Measurements from ENCODE around the gene CA10. TPM values are rescaled to one million over a fixed set of nuclear protein-coding genes. Genes with fewer than 3 reads are reported as not detected.

Gene CA10
- total and polyA plus RNA-seq, 2 experiments from 2014 or later: 0.92 to 1.5 TPM

DNA sequence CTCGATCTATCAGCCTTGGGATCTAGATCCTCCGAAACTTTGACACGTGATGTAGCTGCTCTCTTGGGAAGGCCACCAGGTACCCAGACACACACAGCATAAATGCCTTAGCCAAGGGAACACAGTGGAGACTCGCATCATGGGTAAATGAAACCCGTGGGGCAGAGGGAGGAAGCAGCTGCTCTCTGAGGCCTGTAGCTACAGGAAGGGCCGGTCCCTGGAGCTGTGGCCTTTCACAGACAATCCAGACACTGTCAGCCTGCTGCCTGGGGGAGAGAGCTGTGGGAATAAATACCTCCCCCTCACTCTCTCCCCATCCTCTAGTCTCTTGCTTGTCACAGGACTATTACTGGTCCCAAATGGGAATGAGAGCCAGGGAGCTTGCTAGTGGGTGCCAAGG, 546.9 kb downstream of the CA10 start:
- no peak overlapping the region for H3K4me3 ChIP-seq
- no peak overlapping the region for H2AFZ ChIP-seq
- peaks cover 7% of the 10 kb centered on the region; the same call in 1 of the 3 replicates for H3K9me3 Mint-ChIP-seq
- ATAC-seq: no peak
- H3K4me3 Mint-ChIP-seq: no peak overlapping the region
- DNase-seq (ENCODE audit: low spot score): no peak
- no peaks in the 10 kb centered on the region for H4K20me1 ChIP-seq (replicated peaks; ENCODE audit: insufficient read depth)
- H3K36me3 Mint-ChIP-seq (ENCODE audit: low read depth): 0 out of 3 replicates have a peak, but pooled peaks cover 2% of the 10 kb centered on the region
- no peaks in the 10 kb centered on the region for H3K27me3 ChIP-seq (ENCODE audit: insufficient read depth)
- H3K27me3 Mint-ChIP-seq (ENCODE audit: insufficient read depth, low read depth, poor library complexity): peaks cover 2% of the 10 kb centered on the region
- H3K4me1 ChIP-seq (ENCODE audit: insufficient read depth): no peaks in the 10 kb centered on the region
- TF ChIP-seq JUNB (IDR thresholded peaks at IDR 0.05; ENCODE audit: unreplicated experiment): no peak
- TF ChIP-seq POLR2AphosphoS5 (IDR thresholded peaks at IDR 0.05; ENCODE audit: low read depth): no peak
- no peak for TF ChIP-seq ZNF331 (CRISPR knock-in tag; IDR thresholded peaks at IDR 0.05; ENCODE audit: low read depth)
- TF ChIP-seq, protein P1, sequence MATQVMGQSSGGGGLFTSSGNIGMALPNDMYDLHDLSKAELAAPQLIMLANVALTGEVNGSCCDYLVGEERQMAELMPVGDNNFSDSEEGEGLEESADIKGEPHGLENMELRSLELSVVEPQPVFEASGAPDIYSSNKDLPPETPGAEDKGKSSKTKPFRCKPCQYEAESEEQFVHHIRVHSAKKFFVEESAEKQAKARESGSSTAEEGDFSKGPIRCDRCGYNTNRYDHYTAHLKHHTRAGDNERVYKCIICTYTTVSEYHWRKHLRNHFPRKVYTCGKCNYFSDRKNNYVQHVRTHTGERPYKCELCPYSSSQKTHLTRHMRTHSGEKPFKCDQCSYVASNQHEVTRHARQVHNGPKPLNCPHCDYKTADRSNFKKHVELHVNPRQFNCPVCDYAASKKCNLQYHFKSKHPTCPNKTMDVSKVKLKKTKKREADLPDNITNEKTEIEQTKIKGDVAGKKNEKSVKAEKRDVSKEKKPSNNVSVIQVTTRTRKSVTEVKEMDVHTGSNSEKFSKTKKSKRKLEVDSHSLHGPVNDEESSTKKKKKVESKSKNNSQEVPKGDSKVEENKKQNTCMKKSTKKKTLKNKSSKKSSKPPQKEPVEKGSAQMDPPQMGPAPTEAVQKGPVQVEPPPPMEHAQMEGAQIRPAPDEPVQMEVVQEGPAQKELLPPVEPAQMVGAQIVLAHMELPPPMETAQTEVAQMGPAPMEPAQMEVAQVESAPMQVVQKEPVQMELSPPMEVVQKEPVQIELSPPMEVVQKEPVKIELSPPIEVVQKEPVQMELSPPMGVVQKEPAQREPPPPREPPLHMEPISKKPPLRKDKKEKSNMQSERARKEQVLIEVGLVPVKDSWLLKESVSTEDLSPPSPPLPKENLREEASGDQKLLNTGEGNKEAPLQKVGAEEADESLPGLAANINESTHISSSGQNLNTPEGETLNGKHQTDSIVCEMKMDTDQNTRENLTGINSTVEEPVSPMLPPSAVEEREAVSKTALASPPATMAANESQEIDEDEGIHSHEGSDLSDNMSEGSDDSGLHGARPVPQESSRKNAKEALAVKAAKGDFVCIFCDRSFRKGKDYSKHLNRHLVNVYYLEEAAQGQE (IDR thresholded peaks at IDR 0.05; ENCODE audit: unreplicated experiment): no peak
- TF ChIP-seq EZH2 (IDR thresholded peaks at IDR 0.05; ENCODE audit: low read depth, unreplicated experiment): no peak
- TF ChIP-seq, protein P2, sequence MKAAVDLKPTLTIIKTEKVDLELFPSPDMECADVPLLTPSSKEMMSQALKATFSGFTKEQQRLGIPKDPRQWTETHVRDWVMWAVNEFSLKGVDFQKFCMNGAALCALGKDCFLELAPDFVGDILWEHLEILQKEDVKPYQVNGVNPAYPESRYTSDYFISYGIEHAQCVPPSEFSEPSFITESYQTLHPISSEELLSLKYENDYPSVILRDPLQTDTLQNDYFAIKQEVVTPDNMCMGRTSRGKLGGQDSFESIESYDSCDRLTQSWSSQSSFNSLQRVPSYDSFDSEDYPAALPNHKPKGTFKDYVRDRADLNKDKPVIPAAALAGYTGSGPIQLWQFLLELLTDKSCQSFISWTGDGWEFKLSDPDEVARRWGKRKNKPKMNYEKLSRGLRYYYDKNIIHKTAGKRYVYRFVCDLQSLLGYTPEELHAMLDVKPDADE (IDR thresholded peaks at IDR 0.05): no peak
- TF ChIP-seq, protein P3, sequence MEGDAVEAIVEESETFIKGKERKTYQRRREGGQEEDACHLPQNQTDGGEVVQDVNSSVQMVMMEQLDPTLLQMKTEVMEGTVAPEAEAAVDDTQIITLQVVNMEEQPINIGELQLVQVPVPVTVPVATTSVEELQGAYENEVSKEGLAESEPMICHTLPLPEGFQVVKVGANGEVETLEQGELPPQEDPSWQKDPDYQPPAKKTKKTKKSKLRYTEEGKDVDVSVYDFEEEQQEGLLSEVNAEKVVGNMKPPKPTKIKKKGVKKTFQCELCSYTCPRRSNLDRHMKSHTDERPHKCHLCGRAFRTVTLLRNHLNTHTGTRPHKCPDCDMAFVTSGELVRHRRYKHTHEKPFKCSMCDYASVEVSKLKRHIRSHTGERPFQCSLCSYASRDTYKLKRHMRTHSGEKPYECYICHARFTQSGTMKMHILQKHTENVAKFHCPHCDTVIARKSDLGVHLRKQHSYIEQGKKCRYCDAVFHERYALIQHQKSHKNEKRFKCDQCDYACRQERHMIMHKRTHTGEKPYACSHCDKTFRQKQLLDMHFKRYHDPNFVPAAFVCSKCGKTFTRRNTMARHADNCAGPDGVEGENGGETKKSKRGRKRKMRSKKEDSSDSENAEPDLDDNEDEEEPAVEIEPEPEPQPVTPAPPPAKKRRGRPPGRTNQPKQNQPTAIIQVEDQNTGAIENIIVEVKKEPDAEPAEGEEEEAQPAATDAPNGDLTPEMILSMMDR (conservative IDR thresholded peaks at IDR 0.05; ENCODE audit: low read depth in 2 of 2): no peak
- TF ChIP-seq EZH2phosphoT487 (IDR thresholded peaks at IDR 0.05; ENCODE audit: unreplicated experiment): no peak
- TF ChIP-seq STAT1 (IDR thresholded peaks at IDR 0.05; ENCODE audit: unreplicated experiment): no peak
- no peak for TF ChIP-seq NANOG (IDR thresholded peaks at IDR 0.05; ENCODE audit: borderline replicate concordance)
- no peak for TF ChIP-seq CREB1 (CRISPR knock-in tag; IDR thresholded peaks at IDR 0.05; ENCODE audit: low read depth)
- TF ChIP-seq, protein P4, sequence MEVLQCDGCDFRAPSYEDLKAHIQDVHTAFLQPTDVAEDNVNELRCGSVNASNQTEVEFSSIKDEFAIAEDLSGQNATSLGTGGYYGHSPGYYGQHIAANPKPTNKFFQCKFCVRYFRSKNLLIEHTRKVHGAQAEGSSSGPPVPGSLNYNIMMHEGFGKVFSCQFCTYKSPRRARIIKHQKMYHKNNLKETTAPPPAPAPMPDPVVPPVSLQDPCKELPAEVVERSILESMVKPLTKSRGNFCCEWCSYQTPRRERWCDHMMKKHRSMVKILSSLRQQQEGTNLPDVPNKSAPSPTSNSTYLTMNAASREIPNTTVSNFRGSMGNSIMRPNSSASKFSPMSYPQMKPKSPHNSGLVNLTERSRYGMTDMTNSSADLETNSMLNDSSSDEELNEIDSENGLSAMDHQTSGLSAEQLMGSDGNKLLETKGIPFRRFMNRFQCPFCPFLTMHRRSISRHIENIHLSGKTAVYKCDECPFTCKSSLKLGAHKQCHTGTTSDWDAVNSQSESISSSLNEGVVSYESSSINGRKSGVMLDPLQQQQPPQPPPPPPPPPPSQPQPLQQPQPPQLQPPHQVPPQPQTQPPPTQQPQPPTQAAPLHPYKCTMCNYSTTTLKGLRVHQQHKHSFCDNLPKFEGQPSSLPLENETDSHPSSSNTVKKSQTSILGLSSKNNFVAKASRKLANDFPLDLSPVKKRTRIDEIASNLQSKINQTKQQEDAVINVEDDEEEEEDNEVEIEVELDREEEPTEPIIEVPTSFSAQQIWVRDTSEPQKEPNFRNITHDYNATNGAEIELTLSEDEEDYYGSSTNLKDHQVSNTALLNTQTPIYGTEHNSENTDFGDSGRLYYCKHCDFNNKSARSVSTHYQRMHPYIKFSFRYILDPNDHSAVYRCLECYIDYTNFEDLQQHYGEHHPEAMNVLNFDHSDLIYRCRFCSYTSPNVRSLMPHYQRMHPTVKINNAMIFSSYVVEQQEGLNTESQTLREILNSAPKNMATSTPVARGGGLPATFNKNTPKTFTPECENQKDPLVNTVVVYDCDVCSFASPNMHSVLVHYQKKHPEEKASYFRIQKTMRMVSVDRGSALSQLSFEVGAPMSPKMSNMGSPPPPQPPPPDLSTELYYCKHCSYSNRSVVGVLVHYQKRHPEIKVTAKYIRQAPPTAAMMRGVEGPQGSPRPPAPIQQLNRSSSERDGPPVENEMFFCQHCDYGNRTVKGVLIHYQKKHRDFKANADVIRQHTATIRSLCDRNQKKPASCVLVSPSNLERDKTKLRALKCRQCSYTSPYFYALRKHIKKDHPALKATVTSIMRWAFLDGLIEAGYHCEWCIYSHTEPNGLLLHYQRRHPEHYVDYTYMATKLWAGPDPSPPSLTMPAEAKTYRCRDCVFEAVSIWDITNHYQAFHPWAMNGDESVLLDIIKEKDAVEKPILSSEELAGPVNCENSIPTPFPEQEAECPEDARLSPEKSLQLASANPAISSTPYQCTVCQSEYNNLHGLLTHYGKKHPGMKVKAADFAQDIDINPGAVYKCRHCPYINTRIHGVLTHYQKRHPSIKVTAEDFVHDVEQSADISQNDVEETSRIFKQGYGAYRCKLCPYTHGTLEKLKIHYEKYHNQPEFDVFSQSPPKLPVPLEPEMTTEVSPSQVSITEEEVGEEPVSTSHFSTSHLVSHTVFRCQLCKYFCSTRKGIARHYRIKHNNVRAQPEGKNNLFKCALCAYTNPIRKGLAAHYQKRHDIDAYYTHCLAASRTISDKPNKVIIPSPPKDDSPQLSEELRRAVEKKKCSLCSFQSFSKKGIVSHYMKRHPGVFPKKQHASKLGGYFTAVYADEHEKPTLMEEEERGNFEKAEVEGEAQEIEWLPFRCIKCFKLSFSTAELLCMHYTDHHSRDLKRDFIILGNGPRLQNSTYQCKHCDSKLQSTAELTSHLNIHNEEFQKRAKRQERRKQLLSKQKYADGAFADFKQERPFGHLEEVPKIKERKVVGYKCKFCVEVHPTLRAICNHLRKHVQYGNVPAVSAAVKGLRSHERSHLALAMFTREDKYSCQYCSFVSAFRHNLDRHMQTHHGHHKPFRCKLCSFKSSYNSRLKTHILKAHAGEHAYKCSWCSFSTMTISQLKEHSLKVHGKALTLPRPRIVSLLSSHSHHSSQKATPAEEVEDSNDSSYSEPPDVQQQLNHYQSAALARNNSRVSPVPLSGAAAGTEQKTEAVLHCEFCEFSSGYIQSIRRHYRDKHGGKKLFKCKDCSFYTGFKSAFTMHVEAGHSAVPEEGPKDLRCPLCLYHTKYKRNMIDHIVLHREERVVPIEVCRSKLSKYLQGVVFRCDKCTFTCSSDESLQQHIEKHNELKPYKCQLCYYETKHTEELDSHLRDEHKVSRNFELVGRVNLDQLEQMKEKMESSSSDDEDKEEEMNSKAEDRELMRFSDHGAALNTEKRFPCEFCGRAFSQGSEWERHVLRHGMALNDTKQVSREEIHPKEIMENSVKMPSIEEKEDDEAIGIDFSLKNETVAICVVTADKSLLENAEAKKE (CRISPR knock-in tag; IDR thresholded peaks at IDR 0.05): no peak
- TF ChIP-seq ZNF114 (CRISPR knock-in tag; IDR thresholded peaks at IDR 0.05): no peak
- H3K4me2 ChIP-seq: no peak overlapping the region
- no peaks in the 10 kb centered on the region for H3K79me2 ChIP-seq (replicated peaks; ENCODE audit: insufficient read depth)
- no peak overlapping the region for H3K27ac Mint-ChIP-seq
- no peak overlapping the region for H3K27ac ChIP-seq (ENCODE audit: low read depth)
- no peaks in the 10 kb centered on the region for H3F3A ChIP-seq (replicated peaks; ENCODE audit: low read depth)
- peaks cover 3% of the 10 kb centered on the region; the same call in 2 of the 3 replicates for H3K4me1 Mint-ChIP-seq
- H3K9me2 ChIP-seq (ENCODE audit: insufficient read depth): no peaks in the 10 kb centered on the region
- H3K36me3 ChIP-seq (ENCODE audit: insufficient read depth): no peaks in the 10 kb centered on the region

Data from GM23338 (cell line).